Forelimb muscle (tissue), 1 donor: ENCODE measurements around the gene IFNG-AS1. TPM values are rescaled to one million over a fixed set of nuclear protein-coding genes. Genes with fewer than 3 reads are reported as not detected.

Experiments
- DNase-seq: peaks from one replicate; pipeline ENCODE4 v3.0.0-alpha.2; 2013; ENCODE audit warnings: low read depth
- polyA plus RNA-seq: library from polyadenylated mRNA; unstranded; fragments of 120-200 nt; gene quantifications from one replicate; pipeline ENCODE4 v1.2.1, GENCODE V29; 2013; ENCODE audit not compliant: insufficient read length

IFNG-AS1 gene
- polyA plus RNA-seq, 1 donor: 0.15 TPM

DNA sequence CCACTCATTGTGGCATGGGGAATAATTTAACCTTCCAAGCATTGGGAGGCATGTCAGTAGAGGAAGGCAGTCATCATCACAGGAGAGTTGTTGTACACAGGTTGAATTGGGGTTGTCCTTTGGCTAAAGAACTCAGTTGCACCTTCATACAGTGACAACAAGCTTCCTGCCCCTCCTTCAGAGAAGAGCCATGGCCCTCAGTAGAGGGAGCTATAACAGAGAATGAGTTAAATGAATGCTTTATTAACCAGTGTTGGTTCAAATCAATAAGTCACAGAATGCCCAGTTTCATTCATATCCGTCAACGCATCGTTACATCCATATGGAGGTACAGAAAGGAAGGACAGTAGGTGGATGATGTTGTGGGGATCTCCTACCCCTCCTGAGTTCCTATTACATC, 4.8 kb downstream of the IFNG-AS1 start:
- no peak for DNase-seq

DNA sequence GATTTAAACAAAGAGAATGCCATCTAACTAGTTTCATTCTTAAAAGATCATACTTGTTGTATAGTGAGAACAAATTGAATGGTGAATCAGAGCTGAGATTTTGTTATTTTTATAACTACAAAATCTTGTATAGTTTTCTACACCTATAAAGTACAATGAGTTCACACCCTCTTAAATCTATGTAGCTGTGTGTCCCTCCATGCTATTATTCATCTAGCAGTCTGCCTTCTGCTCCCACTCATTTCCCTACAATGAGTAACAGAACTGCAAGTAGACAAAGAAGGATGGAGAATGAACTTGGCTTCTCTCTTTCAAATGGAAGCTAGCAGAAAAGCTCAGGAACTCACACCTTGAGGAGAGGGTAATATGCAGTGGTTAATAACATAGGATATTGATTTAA, 7.1 kb downstream of the IFNG-AS1 start:
- no peak for DNase-seq

DNA sequence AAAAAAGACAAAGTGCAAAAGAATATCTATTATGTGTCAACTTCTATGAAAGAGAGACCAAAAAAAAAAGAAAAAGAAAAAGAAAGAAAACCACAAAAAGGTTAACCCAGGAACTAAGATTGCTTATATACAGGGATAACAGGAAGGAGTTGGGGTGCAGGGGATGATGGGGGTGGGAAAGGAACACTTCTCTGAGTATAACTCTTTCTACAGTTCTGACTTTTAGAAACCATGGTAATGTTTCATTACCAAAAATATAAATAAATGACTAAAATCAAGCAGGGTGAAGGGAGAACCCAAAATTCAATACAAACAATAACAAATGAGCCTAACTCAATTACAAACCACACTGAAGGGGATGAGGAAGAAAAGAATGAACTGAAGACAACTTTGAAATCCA, 9.1 kb downstream of the IFNG-AS1 start:
- DNase-seq: no peak

DNA sequence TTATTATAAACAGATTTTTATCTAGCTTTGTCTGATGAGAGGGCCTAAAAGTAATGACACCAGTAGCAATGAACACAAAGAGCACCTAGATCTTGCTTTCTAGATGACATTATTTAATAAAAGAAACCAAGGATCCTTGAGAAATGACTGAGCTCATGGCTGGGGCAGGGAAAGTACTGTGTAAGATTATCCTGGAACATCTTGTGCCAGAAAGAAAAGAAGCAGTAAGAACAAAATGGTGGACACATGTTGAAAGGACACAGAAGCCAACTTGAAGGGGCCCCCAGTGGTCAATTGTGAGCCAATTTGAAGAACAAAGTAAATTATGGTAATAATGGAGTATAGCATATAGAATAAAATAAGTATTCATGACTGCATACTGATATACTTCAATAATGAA, 10.0 kb downstream of the IFNG-AS1 start:
- DNase-seq: no peak

DNA sequence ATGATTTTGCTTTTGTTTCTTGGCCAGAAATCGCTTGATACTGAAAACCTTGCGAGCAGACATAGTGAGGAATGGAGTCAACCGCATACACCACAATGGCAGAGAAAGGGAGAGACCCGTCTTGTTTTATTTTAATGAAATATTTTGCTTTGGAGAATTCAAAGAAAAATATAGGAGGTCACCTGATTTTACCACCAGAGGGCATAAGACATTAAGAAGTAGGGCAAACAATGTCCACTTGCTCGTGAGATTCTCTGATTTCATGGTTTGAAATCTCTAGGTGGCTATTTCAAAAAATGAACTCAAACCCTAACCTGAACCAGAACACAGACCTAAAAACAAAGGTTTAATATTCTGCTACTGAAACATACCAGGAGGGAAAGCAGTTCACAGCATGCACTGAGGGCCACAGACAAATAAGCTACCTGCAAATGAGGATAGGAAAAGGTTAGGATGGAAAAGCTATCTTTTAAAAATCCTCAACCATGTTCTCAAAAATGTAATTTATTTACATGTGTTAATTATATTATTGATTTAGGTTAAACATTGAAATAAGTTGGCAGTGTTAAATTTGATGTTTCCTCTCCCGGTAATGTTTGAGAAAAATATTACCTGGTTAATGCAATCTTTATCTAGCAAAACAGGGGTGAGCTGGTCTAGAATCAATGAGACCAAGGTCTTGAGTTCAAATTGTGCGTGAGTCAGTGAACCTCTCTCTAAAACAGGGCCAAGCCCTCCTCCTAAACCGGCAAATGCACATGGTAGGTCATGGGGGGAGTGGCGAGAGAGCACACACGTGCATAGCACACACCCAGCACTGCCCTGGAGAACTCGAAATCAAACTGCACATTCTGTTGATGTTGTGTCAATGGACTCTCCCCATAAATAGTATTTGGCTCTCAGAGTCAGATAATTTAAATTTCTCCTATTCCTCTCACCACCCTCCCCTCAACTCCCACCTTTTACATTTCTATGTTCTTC, 12.5 kb downstream of the IFNG-AS1 start:
- DNase-seq: no peak

DNA sequence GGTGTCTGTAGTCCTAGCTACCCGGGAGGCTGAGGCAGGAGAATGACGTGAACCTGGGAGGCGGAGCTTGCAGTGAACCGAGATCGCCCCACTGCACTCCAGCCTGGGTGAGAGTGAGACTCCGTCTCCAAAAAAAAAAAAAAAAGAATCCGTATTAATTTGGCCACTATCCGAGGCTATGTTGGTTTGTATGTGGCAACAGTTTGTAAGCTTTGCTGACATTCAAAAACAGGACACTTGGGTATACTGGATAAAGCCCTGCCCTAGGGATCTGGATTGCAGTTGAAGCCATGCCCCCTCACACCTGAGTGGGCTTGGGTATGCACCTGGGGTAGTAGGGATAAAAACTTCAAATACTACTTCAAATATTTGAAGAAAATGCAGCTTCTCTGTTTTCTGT, 14.5 kb downstream of the IFNG-AS1 start:
- no peak for DNase-seq

DNA sequence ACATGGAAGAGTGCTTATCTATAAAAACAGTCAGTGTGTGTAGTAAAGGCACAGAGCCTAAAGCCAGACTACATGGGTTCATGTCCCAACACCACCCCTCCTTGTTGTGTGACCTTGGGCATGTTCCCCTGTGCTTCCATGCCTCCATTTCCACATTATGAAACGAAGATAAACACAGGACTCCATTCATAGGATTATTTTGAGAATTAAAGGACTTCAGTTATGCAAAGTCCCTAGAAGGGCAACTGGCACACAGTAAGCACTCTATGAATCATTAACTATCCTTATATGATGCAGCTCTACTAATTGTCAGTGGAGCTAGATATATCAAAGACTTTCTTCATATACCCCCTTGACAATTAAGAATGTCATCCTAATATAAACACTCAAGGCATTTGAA, 17.8 kb downstream of the IFNG-AS1 start:
- DNase-seq: no peak

DNA sequence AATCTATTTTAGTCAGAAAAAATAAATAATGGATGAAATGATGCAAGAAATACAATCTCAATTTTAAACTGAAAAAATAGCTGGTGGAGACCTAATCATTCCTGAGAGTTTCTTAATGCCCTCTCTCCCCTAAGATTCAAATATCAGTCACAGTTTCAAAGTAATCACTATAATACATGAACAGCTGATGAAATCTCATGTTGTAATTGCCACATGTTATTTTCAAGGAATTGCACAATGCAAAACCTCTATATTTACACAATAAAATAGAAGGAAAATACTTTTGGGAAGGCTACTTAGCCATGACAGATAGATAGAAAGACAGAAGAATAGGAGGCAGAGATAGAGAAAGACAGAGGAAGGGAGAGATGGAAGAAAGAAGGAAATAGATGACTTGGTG, 18.2 kb downstream of the IFNG-AS1 start:
- no peak for DNase-seq

DNA sequence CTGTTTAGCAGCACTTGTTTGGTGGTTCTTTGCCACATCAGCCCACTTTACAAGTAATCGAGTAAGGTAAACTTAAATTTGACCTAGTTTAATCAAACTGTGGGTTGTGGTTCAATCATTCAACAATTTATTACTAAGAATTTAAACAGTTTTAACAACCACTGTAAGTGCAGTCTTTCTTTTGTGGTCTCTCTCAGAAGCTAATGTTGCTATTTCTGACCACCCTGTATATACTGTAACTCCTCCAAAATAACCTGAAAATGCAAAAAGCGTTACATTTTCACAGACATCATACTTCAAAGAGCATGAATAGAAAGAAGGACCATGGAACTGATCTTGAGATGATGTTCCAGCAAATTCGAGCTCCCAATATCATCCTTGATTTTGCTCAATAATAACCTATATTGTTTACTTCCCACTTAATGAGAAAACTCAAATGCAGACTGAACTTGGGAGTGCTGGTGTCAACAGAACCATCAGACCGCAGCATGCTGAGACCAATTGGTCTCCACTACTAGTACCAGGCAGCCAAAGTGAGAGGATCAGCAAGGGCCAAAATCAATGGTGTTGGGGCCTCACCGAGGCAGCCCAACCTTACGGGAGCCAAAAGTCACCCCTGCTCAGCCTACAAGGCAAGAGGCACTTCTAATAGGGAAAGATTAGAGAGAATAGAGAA, 22.1 kb downstream of the IFNG-AS1 start:
- DNase-seq: no peak

DNA sequence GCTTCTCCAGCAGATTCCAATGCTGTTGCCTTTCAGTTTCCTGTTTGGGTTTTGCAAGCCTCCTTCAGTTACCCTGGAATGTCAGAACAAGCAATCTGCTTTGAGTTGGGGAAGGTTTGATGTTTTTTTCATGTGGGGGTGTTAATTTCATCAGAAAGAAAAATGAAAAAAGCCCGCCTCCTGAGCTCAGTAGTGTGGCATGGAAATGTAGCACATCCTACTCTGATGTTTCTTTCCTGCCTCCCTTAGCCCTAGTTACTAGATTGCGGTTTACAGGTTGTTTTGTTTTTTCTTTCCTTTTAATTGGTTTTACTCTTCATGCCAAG, 22.6 kb downstream of the IFNG-AS1 start:
- no peak for DNase-seq

DNA sequence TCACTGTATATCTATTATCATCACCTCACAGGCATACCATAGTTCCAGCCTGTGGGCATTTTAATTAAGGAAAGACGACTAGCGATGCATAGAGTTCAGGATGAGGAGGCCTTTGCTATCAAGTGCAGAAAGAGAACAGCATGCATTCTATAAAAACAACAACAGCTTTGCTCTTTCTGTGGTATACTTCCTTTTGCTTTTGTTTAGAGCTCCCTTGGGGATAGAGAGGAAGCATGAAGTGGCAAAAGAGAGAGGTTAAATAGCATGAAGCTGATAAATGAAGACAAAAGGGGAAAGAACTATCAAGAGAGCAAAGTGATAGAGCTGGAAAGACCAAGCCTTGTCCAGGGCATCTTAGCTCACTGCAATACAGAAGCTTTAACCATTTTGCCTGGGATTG, 23.5 kb downstream of the IFNG-AS1 start:
- DNase-seq: no peak

DNA sequence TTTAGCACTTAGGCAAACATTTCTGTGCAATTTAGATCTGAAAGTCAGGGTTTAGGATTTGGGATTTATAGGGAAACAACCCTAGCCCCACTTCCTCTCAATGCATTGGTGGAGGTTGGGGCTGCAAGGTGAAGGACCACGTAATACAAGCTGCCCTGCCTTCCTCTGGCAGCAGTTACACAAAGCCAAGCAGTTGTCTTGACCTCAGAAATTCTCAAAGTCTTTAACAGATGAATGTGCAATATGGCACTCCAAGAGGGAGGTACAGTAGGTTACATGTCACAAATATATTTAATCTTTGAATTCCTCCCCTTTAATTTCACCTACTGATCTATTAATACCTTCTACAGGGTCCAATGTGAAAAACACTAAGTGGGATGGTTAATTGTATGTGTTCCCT, 23.9 kb downstream of the IFNG-AS1 start:
- DNase-seq: no peak

DNA sequence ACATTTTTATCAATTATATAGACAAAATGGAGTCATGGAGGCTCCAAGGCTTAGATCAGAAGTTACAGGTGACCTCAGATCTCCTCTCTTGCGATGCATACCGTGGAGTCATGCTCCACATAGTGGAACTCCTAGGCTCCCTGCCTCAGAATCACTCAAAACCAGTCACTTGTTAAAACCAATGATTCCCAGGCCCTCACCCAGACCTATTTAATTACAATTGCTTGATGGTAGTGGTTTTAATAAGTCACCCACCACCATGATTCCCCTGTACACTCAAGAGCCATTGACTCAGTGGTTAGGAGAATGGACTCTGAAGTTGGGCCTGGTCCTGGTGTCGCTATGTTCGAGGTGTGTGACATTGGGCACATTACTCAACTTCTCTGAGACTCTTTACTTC, 26.9 kb downstream of the IFNG-AS1 start:
- DNase-seq: no peak

DNA sequence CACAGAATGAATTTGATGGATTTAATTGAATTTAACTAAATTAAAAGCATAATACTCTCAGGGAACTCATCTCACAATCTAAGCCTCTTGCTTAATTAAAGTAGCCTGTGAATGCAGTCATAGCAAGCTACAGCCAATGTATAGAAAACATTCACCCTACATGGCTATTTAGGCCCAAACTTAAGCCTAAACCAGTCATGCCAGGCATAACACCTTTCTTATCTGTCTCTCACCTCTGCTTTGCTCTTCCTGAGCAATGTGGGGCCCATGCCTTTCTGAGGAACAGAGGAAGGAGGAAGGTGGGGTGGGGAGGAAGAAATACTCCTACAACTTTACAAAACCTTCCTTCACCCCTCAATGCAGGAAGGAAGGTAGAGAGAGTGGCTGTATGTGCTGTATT, 29.1 kb downstream of the IFNG-AS1 start:
- no peak for DNase-seq

DNA sequence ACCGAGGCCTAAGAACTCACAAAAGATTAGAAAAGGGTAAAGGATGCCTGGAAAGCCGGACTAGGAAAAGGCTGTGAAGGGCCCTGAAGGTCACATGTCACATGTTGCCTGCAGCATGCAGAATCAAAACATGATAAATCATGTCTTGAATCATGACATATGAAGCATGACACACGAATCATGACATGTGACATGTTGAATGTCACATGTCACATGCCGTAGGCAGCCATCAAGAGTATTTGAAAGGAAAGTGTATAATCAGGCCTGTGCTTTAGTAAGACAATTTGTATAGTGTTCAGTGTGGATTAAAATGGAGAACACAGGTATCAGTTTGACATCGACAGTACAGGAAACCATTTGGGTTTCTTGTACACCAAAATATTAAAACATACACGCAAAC, 30.8 kb downstream of the IFNG-AS1 start:
- DNase-seq: no peak

DNA sequence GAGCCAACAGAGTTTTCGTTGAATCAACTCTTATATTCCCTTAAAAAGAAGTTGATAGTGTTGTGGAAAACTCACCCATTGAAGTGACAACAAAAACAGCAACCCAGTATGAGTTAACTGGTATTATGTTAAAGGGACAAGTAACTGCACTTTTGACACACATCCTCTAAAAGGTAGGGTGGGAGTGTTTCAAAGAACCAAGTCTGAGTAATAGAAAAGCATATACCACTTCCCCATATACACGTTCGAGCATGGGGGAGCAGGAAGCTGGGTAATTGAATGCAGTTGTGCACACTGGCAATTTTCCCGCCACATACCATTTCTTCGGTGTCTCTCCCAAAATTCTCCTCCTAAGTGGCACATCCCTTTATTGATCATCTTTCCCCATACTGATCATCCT, 31.5 kb downstream of the IFNG-AS1 start:
- no peak for DNase-seq

DNA sequence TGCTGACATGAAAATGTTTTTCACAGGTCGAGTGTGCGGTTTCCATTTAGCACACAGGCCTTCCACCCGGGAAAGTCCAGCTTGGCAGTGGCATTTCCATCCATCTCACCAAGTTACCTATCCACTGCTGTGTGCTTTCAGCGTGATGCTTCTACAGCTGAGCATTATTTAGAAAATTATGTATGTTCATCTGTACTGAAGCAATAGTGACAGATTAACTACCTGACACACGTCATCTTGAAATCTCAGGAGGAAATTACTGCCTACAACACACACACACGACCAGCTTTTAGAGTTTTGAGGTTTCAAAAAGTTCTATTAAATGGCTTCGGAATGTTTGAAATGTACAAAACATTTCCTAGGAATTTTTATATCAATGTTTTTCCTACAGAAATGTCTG, 39.4 kb downstream of the IFNG-AS1 start:
- no peak for DNase-seq

DNA sequence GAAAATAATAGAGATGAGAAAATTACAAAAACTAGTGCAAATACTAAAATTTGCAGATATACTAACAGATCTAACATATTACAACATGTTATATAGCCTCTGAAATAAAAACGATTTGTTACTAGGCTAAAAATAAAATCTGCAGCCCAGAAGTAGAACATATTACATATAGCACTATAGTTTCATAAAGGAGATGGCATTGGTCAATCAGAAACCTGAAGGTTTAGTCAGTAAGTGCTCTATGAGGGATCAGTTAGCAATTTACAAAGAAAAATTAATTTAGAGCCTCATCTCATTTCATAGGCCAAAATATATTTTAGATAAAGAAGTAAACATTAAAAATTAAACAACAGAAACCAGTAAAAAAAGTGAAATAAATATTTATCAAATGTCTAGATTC, 41.0 kb downstream of the IFNG-AS1 start:
- no peak for DNase-seq

DNA sequence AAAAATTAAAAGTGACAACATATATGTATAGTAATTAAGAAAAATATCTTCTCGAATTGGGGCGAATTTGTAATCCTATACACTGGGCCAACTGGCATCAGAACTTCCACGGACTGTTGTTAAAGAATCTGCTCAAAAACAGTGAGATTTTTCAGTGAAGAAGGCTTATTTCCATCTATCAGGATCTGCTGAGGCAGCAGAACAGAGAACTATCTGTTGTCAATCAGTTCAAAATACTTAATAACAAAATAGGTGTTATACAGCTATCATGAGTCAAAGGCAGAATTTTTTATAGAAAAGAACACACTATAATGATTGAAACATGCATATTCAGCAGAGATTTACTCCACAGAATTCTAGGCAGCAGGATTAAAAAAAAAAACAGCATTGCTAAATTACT, 41.9 kb downstream of the IFNG-AS1 start:
- no peak for DNase-seq

DNA sequence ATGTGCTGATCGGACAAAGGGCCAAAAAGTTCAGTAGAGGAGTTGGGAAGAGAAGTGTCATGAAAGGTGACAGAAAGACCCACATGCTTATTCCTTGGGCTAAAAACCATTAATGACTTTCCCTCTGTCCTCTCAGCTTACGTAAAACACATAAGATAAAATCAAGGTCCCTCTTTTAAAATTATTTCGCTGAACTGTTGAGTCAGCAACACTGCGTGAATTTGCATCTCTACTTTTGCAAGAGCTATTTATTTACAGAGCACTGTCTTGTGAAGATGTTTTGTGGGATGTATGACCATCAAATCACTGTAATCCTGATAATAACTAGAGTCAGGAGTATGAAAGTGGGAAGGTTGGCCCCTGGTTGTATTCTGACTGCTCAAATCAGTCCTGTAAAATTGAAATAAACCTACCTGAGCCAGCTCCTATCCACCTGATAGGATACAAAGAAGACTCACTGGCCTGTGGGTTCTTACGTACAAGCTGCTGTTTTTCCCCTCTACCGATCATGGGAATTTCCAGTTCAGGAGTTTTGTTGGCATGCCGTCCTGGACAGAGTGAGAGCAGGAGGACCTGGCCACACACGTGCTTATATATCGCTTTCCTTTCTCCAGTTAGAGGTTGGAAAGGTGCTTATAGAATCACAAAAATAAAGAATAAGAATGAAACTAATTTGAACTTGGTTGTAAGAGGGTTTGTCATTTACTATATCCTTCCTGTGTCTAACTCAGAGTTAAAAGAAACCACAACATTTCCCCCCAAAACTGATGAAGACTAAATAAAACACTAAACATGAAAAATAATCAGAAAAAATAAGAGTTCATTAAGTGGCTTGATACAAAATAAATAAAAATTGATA, 42.9 kb downstream of the IFNG-AS1 start:
- DNase-seq: no peak

DNA sequence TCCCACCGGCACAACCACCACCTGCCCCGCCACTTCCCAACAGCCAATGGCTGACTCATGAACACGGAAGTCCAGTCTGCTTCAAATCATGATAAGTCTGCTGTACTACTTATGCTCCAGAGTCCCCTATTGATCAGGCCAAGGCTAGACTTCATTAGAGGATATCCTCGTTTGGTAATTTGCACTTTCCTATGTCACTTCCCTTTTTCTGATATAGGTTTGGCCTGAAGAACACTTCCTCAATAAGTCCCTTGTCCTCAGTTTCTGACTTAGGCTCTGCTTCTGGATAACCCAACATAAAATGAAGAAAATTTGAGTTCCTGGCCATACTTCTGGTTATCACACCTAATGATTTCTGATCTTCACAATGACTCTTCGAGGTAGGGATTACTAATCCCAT, 45.3 kb downstream of the IFNG-AS1 start:
- no peak for DNase-seq

DNA sequence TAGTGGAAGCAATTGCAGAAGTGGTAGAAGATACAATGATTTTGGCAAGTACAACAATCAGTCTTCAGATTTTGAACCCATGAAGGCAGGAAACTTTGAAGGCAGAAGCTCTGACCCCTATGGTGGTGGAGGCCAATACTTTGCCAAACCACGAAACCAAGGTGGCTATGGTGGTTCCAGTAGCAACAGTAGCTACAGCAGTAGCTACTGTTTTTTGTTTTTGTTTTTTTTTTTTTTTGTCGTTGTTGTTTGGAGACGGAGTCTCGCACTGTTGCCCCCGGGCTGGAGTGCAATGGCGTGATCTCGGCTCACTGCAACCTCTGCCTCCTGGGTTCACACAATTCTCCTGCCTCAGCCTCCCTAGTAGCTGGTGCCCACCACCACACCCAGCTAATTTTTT, 47.4 kb downstream of the IFNG-AS1 start:
- no peak for DNase-seq
